Fibroblast of mammary gland (primary cell): ENCODE data around the gene EPHB2.
"Not testable (repeated sequence)": the region's sequence is repeated elsewhere in the genome, so short reads cannot be mapped to it uniquely, and the experiment has no call there.

Source experiments
- DNase-seq: peaks from one replicate; pipeline ENCODE4 v3.0.0-alpha.2; 2010; ENCODE audit warnings: low read depth
- H3K4me3 ChIP-seq: 2 replicates; pipeline ENCODE4 v1.5.1; 2011; ENCODE audit warnings: low read depth, mild to moderate bottlenecking, low read length, moderate library complexity; ENCODE audit not compliant: control insufficient read depth
- TF ChIP-seq, protein P1 (sequence below): conservative IDR thresholded peaks from 2 replicates; pipeline ENCODE4 v1.5.1; 2011; ENCODE audit warnings: low read depth, low read length, inconsistent platforms; ENCODE audit not compliant: control insufficient read depth, insufficient read depth

The EPHB2 gene

GRCh38 chr1:22836850-22837249 lies 126.2 kb downstream of the EPHB2 start:
- no peak for DNase-seq
- TF ChIP-seq, protein P1, sequence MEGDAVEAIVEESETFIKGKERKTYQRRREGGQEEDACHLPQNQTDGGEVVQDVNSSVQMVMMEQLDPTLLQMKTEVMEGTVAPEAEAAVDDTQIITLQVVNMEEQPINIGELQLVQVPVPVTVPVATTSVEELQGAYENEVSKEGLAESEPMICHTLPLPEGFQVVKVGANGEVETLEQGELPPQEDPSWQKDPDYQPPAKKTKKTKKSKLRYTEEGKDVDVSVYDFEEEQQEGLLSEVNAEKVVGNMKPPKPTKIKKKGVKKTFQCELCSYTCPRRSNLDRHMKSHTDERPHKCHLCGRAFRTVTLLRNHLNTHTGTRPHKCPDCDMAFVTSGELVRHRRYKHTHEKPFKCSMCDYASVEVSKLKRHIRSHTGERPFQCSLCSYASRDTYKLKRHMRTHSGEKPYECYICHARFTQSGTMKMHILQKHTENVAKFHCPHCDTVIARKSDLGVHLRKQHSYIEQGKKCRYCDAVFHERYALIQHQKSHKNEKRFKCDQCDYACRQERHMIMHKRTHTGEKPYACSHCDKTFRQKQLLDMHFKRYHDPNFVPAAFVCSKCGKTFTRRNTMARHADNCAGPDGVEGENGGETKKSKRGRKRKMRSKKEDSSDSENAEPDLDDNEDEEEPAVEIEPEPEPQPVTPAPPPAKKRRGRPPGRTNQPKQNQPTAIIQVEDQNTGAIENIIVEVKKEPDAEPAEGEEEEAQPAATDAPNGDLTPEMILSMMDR = no peak

GRCh38 chr1:22837332-22837731 lies 126.7 kb downstream of the EPHB2 start:
- no peak overlapping the region for H3K4me3 ChIP-seq
- TF ChIP-seq, protein P1 = no peak
- DNase-seq = no peak

More at GRCh38 chr1:22836850-22837249, 126.2 kb downstream of the EPHB2 start:
- no peak overlapping the region for H3K4me3 ChIP-seq

DNA sequence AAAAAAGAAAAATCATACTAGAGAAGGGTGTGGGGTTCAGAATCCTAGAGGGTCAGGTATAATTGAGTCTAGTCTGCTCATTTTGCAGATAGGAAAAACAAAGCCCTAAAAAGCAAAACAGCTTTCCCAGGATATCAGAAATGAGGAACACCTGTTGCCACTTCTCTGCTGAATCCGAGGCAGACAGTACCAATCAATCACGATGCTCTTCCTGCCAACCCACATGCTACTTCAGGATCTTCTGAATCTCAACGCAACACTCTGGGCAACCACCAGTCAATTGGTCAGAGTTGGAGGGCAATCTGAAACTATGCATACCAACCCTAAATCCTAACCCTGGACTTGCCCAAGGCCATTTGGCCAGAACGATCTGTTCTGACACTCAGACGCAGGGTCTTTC lies 128.3 kb downstream of the EPHB2 start:
- H3K4me3 ChIP-seq = no peak overlapping the region
- DNase-seq = no peak
- TF ChIP-seq, protein P1 = no peak

GRCh38 chr1:22839806-22840205 lies 129.2 kb downstream of the EPHB2 start:
- no peak for DNase-seq
- TF ChIP-seq, protein P1 = no peak

DNA sequence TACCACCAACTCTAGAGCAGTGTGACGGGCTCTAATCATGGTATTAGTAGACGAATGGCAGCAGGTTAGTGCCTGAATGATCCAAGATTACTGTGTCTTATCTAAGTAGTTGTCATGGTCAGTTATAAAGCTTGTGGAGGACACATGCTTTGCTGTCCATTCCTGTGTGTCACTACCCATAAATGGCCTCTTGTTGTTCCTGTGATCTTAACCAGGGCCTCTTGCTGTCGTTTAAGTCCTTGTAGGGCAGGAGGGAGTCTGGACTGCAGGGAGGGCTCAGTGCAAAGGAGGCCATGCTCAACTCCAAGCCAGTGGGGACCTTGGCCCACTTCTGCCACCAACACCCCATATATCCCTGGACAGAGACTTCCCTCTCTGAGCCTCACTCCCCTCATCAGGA lies 130.5 kb downstream of the EPHB2 start:
- no peak overlapping the region for H3K4me3 ChIP-seq
- no peak for DNase-seq
- TF ChIP-seq, protein P1 = no peak

More at GRCh38 chr1:22839806-22840205, 129.2 kb downstream of the EPHB2 start:
- no peak overlapping the region for H3K4me3 ChIP-seq

GRCh38 chr1:22841860-22842281 lies 131.2 kb downstream of the EPHB2 start:
- TF ChIP-seq, protein P1 = no peak
- no peak overlapping the region for H3K4me3 ChIP-seq
- DNase-seq = no peak

DNA sequence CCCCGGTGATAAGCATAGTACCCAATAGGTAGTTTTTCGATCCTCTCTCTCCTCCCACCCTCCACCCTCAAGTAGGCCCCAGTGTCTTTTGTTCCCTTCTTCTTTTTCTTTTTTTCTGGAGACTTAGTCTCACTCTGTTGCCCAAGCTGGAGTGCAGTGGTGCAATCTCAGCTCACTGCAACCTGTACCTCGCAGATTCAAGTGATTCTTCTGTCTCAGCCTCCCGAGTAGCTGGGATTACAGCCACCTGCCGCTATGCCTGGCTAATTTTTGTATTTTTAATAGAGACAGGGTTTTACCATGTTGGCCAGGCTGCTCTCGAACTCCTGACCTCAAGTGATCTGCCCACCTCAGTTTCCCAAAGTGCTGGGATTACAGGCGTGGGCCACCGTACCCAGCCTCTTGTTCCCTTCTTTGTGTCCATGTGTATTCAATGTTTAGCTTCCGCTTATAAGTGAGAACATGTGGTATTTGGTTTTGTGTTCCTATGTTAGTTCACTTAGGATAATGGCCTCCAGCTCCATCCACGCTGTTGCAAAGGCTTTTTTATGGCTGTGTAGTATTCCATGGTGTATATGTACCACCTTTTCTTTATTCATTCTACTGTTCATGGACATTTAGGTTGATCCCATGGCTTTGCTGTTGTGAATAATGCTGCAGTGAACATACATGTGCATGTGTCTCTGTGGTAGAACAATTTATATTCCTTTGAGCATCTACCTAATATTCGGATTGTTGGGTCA lies 133.0 kb downstream of the EPHB2 start:
- DNase-seq, H3K4me3 ChIP-seq: not testable (repeated sequence)
